Skeletal muscle tissue (tissue), 4 donors: ENCODE measurements around the gene UBE2E3. TPM values are rescaled to one million over a fixed set of nuclear protein-coding genes. Genes with fewer than 3 reads are reported as not detected.

Source experiments
- H3K27ac ChIP-seq: one replicate; pipeline ENCODE4 v1.7.0; 2013; ENCODE audit warnings: mild to moderate bottlenecking, low read depth, low read length, inconsistent platforms
- H3K27me3 ChIP-seq, 3 donors: one replicate each; pipeline ENCODE4 v1.7.0; 2013; ENCODE audit warnings: low read length in 3 of 3; ENCODE audit not compliant: control insufficient read depth in 3 of 3, insufficient read depth in 3 of 3
- H3K36me3 ChIP-seq, 3 donors: one replicate each; pipeline ENCODE4 v1.7.0; 2013; ENCODE audit warnings: low read length in 3 of 3; ENCODE audit not compliant: control insufficient read depth in 3 of 3, insufficient read depth in 3 of 3
- H3K4me1 ChIP-seq, 3 donors: one replicate each; pipeline ENCODE4 v1.7.0; 2013; ENCODE audit warnings: low read length in 3 of 3, mild to moderate bottlenecking in 3 of 3; ENCODE audit not compliant: control insufficient read depth in 3 of 3, insufficient read depth in 3 of 3
- H3K4me3 ChIP-seq, 3 donors: one replicate each; pipeline ENCODE4 v1.7.0; 2013; ENCODE audit warnings: low read length in 3 of 3
- H3K9ac ChIP-seq, 3 donors: one replicate each; pipeline ENCODE4 v1.7.0; 2013; ENCODE audit warnings: low read length in 3 of 3, mild to moderate bottlenecking in 3 of 3, moderate library complexity in 2 of 3, low read depth in 1 of 3
- H3K9me3 ChIP-seq, 3 donors: one replicate each; pipeline ENCODE4 v1.7.0; 2013; ENCODE audit warnings: low read length in 3 of 3; ENCODE audit not compliant: control insufficient read depth in 3 of 3
- total RNA-seq: library from RNA; depleted of rRNA; stranded (reverse); fragments of >200 nt; gene quantifications from one replicate; pipeline ENCODE4 v1.2.3, GENCODE V29; 2014
- donor health status: Osteomylitis.

The UBE2E3 gene
- total RNA-seq, 1 donor from 2014 or later: 108 TPM

DNA sequence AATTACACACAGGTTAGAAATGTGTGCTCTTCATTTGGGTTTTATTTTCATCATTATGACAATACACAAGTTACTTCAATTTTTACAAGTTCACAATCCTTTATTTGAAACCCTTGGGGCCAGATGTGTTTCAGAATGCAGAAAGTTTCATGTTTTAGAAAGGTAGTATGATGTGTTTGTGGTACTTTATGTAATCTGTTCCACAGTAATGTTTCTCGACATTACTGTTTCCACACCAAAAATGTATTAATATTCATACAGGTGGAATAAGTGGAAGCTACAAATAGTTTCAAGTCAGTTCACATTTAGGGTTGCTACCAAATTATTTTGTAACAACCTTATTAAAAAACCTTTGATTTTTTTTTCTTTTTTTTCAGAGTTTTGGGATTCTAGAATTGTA, 10.4 kb downstream of the UBE2E3 start:
- Histone ChIP-seq H3K27me3 (no peaks in the 10 kb centered on the region), H3K9me3 (no peaks in the 10 kb centered on the region), H3K9ac (no peak overlapping the region), H3K4me1 (peaks cover 3 to 10% (median 9%) of the 10 kb centered on the region in 3 donors), H3K36me3 (no peaks in the 10 kb centered on the region), H3K27ac (no peak overlapping the region), H3K4me3 (no peak overlapping the region)

DNA sequence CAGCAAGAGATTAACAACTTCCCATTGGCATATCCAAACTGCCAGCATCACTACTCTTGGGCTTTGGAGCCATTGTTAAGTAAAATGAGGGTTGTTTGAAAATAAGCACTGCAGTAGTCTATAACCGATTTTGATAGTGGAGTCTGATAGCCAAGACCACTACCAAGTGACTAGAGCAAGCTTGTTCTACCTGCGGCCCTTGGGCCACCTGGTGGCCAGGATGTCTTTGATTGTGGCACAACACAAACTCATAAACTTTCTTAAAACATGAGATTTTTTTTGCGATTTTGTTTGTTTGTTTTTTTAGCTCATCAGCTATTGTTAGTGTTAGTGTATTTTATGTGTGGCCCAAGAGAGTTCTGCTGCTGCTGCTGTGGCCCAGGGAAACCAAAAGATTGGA, 11.0 kb downstream of the UBE2E3 start:
- Histone ChIP-seq H3K27ac (no peak overlapping the region), H3K9me3 (no peaks in the 10 kb centered on the region), H3K36me3 (no peaks in the 10 kb centered on the region), H3K4me1 (peaks cover 3 to 6% (median 3%) of the 10 kb centered on the region in 3 donors), H3K4me3 (no peak overlapping the region), H3K9ac (no peak overlapping the region), H3K27me3 (no peaks in the 10 kb centered on the region)

DNA sequence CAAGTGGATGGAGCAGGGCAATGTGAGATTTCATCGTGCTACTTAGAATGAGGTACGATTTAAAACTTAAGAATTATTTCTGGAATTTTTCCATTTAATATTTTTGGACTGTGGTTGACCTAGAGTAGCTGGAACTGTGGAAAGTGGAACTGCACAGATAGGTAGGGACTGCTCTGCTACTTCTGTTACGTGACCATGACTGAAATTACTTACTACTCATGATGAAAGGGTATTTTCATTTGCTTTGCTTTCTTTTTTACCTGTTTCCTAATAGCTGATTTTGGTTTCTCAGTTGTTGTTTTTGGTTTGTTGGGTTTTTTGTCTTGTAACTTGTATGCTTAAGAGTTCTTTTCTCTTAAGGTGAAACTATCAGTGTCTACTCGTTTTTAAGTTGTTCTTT, 11.4 kb downstream of the UBE2E3 start:
- Histone ChIP-seq H3K27ac (no peak overlapping the region), H3K4me3 (no peak overlapping the region), H3K9me3 (no peaks in the 10 kb centered on the region), H3K4me1 (peaks cover 3 to 6% (median 3%) of the 10 kb centered on the region in 3 donors), H3K36me3 (no peaks in the 10 kb centered on the region), H3K9ac (no peak overlapping the region), H3K27me3 (no peaks in the 10 kb centered on the region)

DNA sequence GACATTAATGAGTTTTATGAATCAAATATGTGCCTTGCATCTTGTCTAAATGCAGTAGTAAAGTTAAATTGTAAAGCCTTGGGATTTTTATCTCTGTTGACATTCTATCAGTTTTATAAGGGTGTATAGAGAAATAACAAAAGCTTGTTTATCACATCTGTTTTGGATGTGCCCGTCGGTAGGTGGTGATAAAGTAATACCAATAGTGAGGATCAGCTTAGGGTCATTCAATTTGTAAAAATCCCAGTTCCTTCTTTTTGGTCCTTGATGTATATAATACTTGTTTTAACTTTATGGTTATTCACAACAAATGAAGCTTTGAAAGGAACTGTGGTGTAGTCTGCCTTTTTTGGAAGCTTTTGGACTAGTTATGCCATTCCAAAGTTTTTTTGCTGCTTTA, 12.6 kb downstream of the UBE2E3 start:
- no peak overlapping the region for H3K27ac ChIP-seq
- H3K4me3 ChIP-seq: no peak overlapping the region
- no peaks in the 10 kb centered on the region for H3K27me3 ChIP-seq
- peaks cover under 1 to 3% (median 3%) of the 10 kb centered on the region in 3 donors for H3K4me1 ChIP-seq
- peak overlapping the region in 1 of 3 donors; percentile 1 for H3K9ac ChIP-seq
- H3K9me3 ChIP-seq: no peaks in the 10 kb centered on the region
- no peaks in the 10 kb centered on the region for H3K36me3 ChIP-seq

DNA sequence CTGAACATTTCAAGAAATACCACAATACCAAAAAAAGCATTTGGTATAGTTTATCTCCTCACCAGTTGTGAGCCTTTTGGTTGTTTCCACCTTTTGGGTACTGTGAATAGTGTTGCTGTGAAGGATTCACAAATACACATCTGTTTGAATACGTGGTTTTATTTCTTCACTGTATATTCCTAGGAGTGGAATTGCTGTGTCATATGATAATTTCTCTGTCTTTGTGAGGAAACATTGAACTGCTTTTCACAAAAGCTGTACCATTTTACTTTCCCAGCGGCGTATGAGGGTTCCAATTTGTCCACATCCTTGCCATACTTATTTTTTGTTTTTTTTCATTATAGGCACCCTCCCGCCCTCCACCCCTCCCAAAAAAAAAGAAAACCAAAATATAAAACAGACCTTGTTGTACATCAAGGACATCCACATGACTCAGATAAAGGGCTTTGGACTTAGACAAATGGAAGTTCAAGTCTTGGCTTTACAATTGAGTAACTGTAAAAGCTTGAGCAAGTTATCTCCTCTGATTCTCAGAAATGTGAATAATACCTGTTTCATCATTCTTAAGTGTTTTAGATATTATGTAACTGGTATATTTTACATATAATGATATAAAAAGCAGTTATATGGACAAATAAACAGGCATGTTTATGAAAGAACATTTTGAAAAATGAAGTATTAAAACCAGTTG, 19.0 kb downstream of the UBE2E3 start:
- Histone ChIP-seq H3K9ac (no peak overlapping the region), H3K4me1 (peaks cover 0 to 3% (median 0%) of the 10 kb centered on the region in 3 donors), H3K4me3 (no peak overlapping the region), H3K27me3 (no peaks in the 10 kb centered on the region), H3K9me3 (no peaks in the 10 kb centered on the region), H3K27ac (no peak overlapping the region), H3K36me3 (no peaks in the 10 kb centered on the region)

DNA sequence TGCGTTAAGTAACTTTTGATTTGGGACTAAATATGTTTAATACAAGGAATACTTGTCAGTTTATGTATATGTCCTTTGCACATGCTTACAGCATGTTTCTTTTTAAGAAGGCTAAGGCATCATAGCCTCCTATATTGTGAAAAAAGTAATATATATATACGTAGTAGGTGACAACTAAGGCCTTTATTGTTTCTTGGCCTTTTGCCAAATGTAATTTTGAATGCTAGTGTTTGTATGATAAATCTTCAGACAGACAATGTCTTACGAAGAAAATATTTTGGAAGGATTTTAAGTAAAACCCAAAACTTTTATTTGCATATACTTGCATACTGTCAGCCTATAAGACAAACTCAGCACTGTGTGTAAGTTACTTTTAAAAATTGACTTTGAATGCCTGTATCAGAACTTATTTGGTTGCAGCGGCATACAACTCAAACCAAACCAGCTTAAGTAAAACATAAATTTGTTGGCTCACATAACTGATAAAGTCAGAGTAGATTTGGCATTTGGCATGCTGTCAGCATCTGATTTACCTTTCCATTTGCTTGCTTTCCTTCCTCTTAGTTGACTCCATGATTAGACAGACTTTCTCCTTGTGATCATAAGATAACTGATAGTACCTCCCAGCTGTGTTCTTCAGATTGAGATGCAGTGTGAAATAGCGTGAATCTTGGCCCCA, 24.4 kb downstream of the UBE2E3 start:
- Histone ChIP-seq H3K27ac (no peak overlapping the region), H3K9me3 (no peaks in the 10 kb centered on the region), H3K27me3 (no peaks in the 10 kb centered on the region), H3K4me3 (no peak overlapping the region), H3K9ac (no peak overlapping the region), H3K4me1 (peaks cover 3 to 6% (median 5%) of the 10 kb centered on the region in 3 donors), H3K36me3 (no peaks in the 10 kb centered on the region)

DNA sequence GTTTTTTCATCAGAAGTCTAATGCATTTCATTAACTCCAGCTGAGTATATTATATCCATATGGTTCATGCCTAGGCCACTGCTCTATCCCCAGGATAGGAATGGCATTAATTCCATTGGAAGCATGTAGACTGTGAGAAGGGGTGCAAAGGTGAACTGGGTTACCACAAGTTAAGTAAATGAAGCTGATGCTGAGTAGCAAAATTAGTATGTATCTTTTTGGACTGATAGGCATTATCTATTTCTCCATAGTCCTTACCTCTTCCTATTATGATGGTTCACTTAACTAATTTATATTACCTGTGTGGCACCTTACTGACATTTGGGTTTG, 24.9 kb downstream of the UBE2E3 start:
- no peaks in the 10 kb centered on the region for H3K27me3 ChIP-seq
- H3K36me3 ChIP-seq: no peaks in the 10 kb centered on the region
- no peak overlapping the region for H3K27ac ChIP-seq
- H3K4me3 ChIP-seq: no peak overlapping the region
- no peak overlapping the region for H3K9ac ChIP-seq
- H3K9me3 ChIP-seq: no peaks in the 10 kb centered on the region
- peaks cover 3 to 6% (median 5%) of the 10 kb centered on the region in 3 donors for H3K4me1 ChIP-seq

DNA sequence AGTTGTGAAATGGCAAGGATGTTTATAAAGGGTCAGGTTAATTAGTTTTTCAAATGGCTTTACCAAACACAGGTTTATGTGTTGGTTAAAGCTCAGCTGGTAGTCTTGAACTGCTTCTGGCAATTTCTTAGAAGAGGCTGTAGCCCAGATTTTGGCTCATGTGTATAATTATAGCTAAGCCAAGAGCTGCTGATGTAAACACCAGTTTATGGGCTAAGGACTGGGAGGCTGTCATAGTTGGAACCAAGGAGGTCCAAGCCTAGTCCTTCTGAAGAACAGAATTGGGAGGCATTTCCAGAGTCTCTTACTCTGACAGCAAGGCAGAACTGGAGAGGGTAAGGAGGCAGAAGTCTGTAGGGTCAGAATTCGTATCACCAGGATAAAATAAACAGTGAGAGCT, 25.4 kb downstream of the UBE2E3 start:
- peaks cover 3 to 7% (median 5%) of the 10 kb centered on the region in 3 donors for H3K4me1 ChIP-seq
- no peaks in the 10 kb centered on the region for H3K9me3 ChIP-seq
- H3K27ac ChIP-seq: no peak overlapping the region
- H3K9ac ChIP-seq: no peak overlapping the region
- H3K4me3 ChIP-seq: no peak overlapping the region
- no peaks in the 10 kb centered on the region for H3K36me3 ChIP-seq
- H3K27me3 ChIP-seq: no peaks in the 10 kb centered on the region

DNA sequence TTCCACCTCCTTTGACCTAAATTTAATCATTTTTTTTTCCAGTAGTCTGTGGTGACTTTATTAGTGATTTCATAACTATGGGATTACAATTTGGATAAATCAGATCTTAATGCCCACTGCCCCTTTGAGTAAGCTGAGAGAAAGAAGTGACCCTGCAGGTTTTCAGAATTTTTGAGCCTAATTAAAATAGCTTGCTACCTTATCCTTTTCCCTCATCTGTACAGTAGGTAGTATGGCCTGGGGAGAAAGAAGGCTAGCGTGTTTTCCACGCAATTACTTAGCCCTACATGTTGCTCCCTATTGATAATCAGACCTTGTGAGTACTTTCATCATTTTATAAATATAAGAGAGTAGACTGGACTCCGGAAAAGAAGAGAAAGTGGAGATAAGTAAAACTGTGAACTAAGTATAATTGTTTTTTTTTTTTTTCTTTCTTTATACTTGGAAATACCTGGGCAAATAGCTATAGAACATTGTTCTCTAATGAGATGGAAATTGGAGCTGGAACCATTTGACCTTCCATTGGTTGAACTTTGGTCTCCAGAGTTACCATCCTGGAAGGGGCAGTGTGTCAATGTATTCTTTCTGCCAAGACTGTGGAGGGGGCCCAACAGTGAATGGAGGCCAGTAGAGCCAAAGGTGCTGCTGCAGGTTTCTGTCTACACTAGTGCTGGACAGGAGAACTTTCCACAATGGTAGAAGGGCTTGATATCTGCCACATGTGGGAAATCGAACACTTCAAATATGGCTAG, 26.9 kb downstream of the UBE2E3 start:
- Histone ChIP-seq H3K4me1 (peaks cover 3 to 8% (median 5%) of the 10 kb centered on the region in 3 donors), H3K27ac (no peak overlapping the region), H3K4me3 (no peak overlapping the region), H3K9ac (no peak overlapping the region), H3K27me3 (no peaks in the 10 kb centered on the region), H3K36me3 (no peaks in the 10 kb centered on the region), H3K9me3 (no peaks in the 10 kb centered on the region)

DNA sequence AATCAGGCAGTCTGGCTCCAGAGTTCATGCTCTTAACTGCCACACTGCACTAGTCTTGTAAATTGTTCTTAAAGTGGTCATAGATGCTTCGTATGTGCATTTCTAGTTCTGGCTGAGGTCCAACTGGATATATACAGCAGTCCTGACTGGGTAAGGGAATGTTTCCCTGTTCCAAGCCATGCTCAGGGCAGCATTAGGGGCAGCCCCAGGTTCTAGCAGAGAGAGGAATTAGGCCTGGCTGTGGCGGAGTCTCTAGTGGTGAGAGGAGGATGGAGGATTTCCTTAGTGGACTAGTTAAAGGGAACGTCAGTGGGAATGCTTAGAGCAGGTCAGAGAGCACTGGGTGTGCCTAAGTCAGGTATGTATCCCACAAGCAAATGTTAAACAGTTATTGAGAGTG, 28.0 kb downstream of the UBE2E3 start:
- no peak overlapping the region for H3K9ac ChIP-seq
- H3K36me3 ChIP-seq: no peaks in the 10 kb centered on the region
- no peak overlapping the region for H3K27ac ChIP-seq
- H3K27me3 ChIP-seq: no peaks in the 10 kb centered on the region
- H3K9me3 ChIP-seq: no peaks in the 10 kb centered on the region
- peaks cover 3 to 13% (median 12%) of the 10 kb centered on the region in 3 donors for H3K4me1 ChIP-seq
- H3K4me3 ChIP-seq: no peak overlapping the region
